Spinal cord (tissue), 10 donors: ENCODE results near the gene CARD14. TPM values are rescaled to one million over a fixed set of nuclear protein-coding genes. Genes with fewer than 3 reads are reported as not detected.
"Not testable (repeated sequence)": the region's sequence is repeated elsewhere in the genome, so short reads cannot be mapped to it uniquely, and the experiment has no call there.

ENCODE experiments used
- DNase-seq, 6 donors: peaks; one replicate each; pipeline versions ENCODE4 v3.0.0 to v3.0.0-alpha.2; 2013 to 2015; ENCODE audit warnings: low spot score in 6 of 6, low read depth in 4 of 6
- H3K27ac ChIP-seq: one replicate; pipeline ENCODE4 v1.5.1; 2013; ENCODE audit warnings: low read depth, low read length, control low read depth
- H3K27me3 ChIP-seq: one replicate; pipeline ENCODE4 v1.6.1; 2013; ENCODE audit warnings: low read length; ENCODE audit not compliant: control insufficient read depth, insufficient read depth
- H3K36me3 ChIP-seq: one replicate; pipeline ENCODE4 v1.6.1; 2013; ENCODE audit warnings: low read length; ENCODE audit not compliant: control insufficient read depth, insufficient read depth
- H3K4me1 ChIP-seq: one replicate; pipeline ENCODE4 v1.6.1; 2013; ENCODE audit warnings: low read length; ENCODE audit not compliant: control insufficient read depth, insufficient read depth
- H3K4me3 ChIP-seq: one replicate; pipeline ENCODE4 v1.5.1; 2013; ENCODE audit warnings: low read depth, low read length, control low read depth
- H3K9me3 ChIP-seq: one replicate; pipeline ENCODE4 v1.6.1; 2013; ENCODE audit warnings: low read length; ENCODE audit not compliant: control insufficient read depth, insufficient read depth
- WGBS: methylation state at CpG from one replicate; pipeline ENCODE4 v1.1.5; 2013; ENCODE audit warnings: missing lambda C conversion rate; ENCODE audit not compliant: insufficient coverage; 5-methylcytosine and 5-hydroxymethylcytosine counted together
- polyA plus RNA-seq, 2 donors: library from polyadenylated mRNA; unstranded; fragments of 120-200 nt; gene quantifications; one replicate each; pipeline ENCODE4 v1.2.1, GENCODE V29; 2013; ENCODE audit not compliant: insufficient read length in 2 of 2
- total RNA-seq, 2 donors: library from RNA; depleted of rRNA in 1 of 2; stranded (reverse); fragments of 120-200 nt in 1 of 2; fragments of >200 nt in 1 of 2; gene quantifications; one replicate each; pipeline versions ENCODE4 v1.2.3 to v1.2.4, GENCODE V29; 2013 to 2014
- donor health status: healthy.

Gene CARD14
- total and polyA plus RNA-seq, 4 donors = 0.28 to 3.1 (median 0.88) TPM

DNA sequence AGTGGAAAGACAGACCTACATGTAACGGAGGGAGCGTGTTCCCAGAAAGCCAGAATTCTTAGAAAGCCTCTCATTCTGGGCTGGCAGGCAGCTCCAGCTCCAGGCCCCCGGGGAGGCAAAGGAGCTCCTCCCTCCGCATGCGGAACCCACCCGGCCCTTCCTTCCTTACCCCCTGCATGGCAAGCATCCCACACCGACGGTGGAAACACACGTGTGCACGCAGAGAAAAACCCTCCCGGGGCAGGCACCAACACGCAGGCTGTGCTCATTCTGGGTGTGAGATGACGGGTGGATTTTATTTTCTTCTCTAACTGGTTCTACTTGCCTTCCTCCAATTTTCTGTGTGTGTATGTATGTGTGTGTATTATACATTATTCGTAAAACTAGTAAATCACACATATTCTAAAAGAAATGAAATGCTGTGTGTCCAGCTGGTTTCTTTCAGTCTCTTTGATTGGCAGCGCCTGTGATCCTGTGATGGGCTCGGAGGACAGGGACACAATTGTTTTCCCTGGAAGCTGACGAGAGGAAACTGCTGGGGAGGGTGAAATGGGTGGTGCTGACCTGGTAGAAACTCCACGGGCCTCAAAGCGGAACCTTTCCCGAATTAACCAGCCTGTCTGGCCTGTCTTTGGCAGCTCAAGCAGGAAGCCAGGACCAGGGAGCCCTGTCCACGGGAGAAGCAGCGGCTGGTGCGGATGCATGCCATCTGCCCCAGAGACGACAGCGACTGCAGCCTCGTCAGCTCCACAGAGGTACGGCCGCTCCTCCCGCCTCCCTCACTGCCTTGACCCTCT lies 22.2 kb downstream of the CARD14 start:
- WGBS = 31% methylated on average over 18 of the region's 29 CpGs
- no peaks in the 10 kb centered on the region for H3K27me3 ChIP-seq
- peak overlapping the region; percentile 4 for H3K4me3 ChIP-seq
- peak in 2 of 6 donors; percentile 53 to 54 for DNase-seq
- H3K27ac ChIP-seq = no peak overlapping the region
- H3K9me3 ChIP-seq = no peaks in the 10 kb centered on the region
- H3K4me1 ChIP-seq = peaks cover 17% of the 10 kb centered on the region
- no peaks in the 10 kb centered on the region for H3K36me3 ChIP-seq

DNA sequence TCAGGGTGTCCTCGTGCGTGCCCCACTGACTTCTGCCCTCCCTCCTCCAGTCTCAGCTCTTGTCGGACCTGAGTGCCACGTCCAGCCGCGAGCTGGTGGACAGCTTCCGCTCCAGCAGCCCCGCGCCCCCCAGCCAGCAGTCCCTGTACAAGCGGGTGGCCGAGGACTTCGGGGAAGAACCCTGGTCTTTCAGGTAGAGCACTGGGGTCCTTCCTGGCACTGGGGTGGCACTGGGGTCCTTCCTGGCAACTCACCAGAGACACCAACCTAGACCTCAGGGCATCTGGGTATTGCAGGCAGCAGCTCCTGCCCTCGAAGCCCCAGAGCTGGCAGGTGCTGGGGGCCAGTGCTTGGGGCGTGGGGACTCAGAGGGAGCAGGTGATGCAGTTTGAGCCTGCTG lies 25.3 kb downstream of the CARD14 start:
- H3K36me3 ChIP-seq = peaks cover 4% of the 10 kb centered on the region
- no peaks in the 10 kb centered on the region for H3K27me3 ChIP-seq
- H3K9me3 ChIP-seq = no peaks in the 10 kb centered on the region
- WGBS = 91% methylated on average over 14 of the region's 14 CpGs
- H3K4me3 ChIP-seq = no peak overlapping the region
- H3K27ac ChIP-seq = no peak overlapping the region
- no peak for DNase-seq
- peaks cover 17% of the 10 kb centered on the region for H3K4me1 ChIP-seq

DNA sequence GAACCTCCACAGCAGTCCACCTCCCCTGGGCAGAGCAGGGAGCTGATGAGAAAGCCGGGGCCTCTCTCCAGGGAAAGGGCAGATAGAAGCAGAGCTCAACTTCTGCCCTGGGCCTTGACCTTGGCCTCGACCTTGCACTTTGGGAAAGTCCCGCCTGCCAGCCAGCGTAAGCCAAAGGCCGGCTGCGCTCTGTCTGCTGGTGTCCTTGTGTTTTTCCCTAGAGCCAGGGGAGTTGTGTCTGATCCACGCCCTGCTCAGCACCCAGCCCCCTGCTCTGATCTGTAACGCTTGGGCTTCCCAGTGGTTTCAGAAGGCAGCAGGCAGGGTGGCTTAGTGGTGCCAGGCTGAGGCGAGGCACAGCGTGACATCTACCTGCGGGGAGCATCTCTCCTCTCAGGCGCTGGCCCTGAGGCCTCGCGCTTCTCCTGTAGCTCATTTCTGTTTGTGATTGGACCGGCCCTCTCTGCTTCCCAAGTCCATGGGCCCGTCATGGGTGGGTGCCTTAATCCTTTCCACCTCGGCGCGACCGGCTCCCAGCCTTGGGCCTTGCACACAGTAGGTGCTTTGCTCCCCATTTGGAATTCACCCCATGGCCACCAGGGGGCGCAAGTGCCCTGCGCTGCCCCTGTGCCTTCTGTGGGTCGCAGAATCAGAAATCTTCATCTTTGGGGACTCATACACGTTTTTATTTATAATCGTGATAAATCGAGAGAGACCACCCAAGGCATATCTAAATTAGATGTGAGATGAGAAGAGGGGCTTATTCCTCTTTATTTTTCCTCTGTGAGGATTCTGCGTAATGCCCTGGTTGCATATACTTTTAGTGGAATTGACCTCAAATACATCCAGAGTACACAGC lies 26.1 kb downstream of the CARD14 start:
- no peaks in the 10 kb centered on the region for H3K27me3 ChIP-seq
- H3K36me3 ChIP-seq = peaks cover 4% of the 10 kb centered on the region
- no peak overlapping the region for H3K4me3 ChIP-seq
- DNase-seq = no peak
- H3K4me1 ChIP-seq = peaks cover 17% of the 10 kb centered on the region
- WGBS = 64% methylated on average over 22 of the region's 27 CpGs
- no peaks in the 10 kb centered on the region for H3K9me3 ChIP-seq
- no peak overlapping the region for H3K27ac ChIP-seq

DNA sequence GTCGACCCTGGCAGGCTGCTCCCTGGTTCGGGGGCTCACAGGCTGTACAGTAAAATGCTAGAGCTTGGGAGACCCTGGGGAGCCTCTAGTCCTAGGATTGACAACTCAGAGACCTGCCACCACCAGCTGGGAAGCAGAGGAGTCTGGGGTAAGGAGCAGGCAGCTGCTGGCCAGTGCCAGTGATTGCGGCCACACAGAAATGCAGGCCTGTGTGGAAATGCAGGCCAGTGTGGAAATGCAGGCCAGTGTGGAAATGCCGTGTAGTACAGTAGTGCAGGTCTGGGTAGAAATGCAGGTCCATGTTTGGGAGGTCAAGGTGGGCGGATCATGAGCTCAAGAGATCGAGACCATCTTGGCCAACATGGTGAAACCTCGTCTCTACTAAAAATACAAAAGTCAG lies 26.8 kb downstream of the CARD14 start:
- H3K4me3 ChIP-seq = no peak overlapping the region
- H3K4me1 ChIP-seq = peaks cover 9% of the 10 kb centered on the region
- H3K36me3 ChIP-seq = peaks cover 4% of the 10 kb centered on the region
- H3K9me3 ChIP-seq = no peaks in the 10 kb centered on the region
- WGBS = 79% methylated on average over 5 of the region's 7 CpGs
- H3K27me3 ChIP-seq = no peaks in the 10 kb centered on the region
- H3K27ac ChIP-seq = no peak overlapping the region
- DNase-seq = no peak

DNA sequence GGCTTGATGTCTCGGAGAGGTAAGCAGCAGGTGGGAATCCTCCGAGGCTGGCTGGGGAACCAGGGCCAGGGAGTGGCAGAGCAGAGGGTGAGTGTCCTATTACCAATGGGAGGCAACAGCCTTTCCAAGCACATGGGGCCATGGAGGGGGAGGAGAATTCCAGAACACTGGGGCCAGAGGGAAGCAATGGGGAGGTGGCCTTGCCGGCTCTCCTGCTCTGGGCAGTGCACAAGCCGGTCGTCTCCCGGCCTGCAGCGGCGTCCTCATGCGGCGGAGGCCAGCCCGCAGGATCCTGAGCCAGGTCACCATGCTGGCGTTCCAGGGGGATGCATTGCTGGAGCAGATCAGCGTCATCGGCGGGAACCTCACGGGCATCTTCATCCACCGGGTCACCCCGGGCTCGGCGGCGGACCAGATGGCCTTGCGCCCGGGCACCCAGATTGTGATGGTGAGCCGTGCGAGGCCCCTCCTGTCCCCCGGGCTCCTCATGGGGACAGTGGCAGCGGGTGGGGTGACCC lies 28.4 kb downstream of the CARD14 start:
- H3K9me3 ChIP-seq = no peaks in the 10 kb centered on the region
- WGBS = 78% methylated on average over 27 of the region's 27 CpGs
- no peaks in the 10 kb centered on the region for H3K27me3 ChIP-seq
- DNase-seq = no peak
- H3K4me3 ChIP-seq = no peak overlapping the region
- no peak overlapping the region for H3K27ac ChIP-seq
- H3K36me3 ChIP-seq = peaks cover 8% of the 10 kb centered on the region
- H3K4me1 ChIP-seq = no peaks in the 10 kb centered on the region

DNA sequence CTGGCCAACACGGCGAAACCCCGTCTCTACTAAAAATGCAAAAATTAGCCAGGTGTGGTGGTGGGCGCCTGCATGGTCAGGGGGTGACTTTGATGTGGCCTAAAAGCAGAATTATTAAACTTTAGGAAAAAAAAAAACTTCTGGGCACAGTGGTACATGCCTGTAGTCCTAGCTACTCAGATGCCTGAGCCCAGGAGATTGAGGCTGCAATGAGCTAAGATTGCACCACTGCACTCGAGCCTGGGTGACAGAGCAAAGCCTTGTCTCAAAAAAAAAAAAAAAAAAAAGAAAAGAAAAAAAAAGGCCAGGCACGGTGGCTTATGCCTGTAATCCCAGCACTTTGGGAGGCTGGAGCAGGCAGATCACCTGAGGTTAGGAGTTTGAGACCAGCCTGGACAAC lies 29.5 kb downstream of the CARD14 start:
- not testable (repeated sequence) for H3K27ac ChIP-seq, H3K27me3 ChIP-seq, H3K4me1 ChIP-seq, H3K9me3 ChIP-seq, H3K4me3 ChIP-seq, DNase-seq
- WGBS = 86% methylated on average over 5 of the region's 6 CpGs
- H3K36me3 ChIP-seq = peaks cover 17% of the 10 kb centered on the region

DNA sequence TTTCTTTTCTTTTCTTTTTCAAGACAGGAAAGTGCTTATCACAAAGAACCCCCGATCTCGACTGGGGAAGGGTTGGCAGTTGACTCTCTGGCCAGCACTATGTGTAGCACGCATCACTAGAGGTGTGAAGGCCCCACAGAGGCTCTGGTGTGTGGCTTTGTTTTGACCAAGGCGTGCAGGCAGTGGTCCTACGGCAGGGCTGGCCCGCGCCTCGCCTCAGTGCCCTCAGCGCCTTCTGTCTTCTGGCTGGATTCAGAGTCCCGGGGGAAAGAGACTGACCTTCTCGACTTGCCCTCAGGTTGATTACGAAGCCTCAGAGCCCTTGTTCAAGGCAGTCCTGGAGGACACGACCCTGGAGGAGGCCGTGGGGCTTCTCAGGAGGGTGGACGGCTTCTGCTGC lies 31.6 kb downstream of the CARD14 start:
- Histone ChIP-seq H3K36me3 (peaks cover 30% of the 10 kb centered on the region), H3K4me3 (no peak overlapping the region), H3K9me3 (no peaks in the 10 kb centered on the region), H3K27me3 (no peaks in the 10 kb centered on the region), H3K4me1 (no peaks in the 10 kb centered on the region), H3K27ac (no peak overlapping the region)
- 90% methylated on average over 13 of the region's 15 CpGs for WGBS
- no peak for DNase-seq

DNA sequence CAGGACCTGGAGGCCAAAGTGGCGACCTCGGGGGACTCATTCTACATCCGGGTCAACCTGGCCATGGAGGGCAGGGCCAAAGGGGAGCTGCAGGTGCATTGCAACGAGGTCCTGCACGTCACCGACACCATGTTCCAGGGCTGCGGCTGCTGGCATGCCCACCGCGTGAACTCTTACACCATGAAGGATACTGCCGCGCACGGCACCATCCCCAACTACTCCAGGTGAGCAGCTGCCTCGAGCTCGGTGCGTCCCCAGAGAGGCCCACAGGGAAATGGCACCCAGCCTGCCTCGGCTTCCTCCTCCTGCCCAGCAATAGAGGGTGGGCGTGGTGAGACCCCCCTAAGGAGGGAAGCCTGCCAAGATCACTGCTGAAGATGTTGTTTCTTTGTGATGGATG lies 32.4 kb downstream of the CARD14 start:
- Histone ChIP-seq H3K9me3 (no peaks in the 10 kb centered on the region), H3K4me1 (no peaks in the 10 kb centered on the region)
- WGBS = 89% methylated on average over 17 of the region's 17 CpGs

DNA sequence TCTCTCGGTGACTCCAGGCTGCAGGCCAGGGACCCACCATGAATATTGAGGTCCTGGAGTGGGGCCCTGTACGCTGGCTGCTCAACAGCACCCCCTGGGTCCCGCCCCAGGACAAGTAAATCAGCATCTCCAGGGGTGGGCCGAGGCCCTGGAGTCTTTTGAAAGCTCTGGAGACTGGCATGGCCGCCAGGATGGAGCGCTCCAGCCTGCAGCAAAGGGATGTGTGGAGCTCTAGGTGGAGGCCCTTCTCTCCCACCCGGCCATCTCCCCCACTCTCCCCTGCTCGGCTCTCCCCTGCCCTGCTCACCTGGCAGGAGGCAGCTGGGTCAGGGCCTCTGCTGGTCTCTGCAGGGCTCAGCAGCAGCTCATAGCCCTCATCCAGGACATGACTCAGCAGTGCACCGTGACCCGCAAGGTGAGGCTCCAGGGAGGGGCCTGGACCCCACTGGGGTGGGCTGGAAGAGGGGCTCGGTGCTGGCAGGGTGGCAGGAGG lies 33.7 kb downstream of the CARD14 start:
- no peak overlapping the region for H3K4me3 ChIP-seq
- H3K9me3 ChIP-seq = no peaks in the 10 kb centered on the region
- no peak for DNase-seq
- H3K36me3 ChIP-seq = peaks cover 41% of the 10 kb centered on the region
- H3K27ac ChIP-seq = no peak overlapping the region
- no peaks in the 10 kb centered on the region for H3K4me1 ChIP-seq
- no peaks in the 10 kb centered on the region for H3K27me3 ChIP-seq
- 66% methylated on average over 7 of the region's 11 CpGs for WGBS

More for the DNA sequence above, 32.4 kb downstream of the CARD14 start:
- Histone ChIP-seq H3K27me3 (no peaks in the 10 kb centered on the region), H3K27ac (no peak overlapping the region), H3K36me3 (peaks cover 36% of the 10 kb centered on the region), H3K4me3 (no peak overlapping the region)
- no peak for DNase-seq
